ENCODE results near the gene CCDC148.

DNA sequence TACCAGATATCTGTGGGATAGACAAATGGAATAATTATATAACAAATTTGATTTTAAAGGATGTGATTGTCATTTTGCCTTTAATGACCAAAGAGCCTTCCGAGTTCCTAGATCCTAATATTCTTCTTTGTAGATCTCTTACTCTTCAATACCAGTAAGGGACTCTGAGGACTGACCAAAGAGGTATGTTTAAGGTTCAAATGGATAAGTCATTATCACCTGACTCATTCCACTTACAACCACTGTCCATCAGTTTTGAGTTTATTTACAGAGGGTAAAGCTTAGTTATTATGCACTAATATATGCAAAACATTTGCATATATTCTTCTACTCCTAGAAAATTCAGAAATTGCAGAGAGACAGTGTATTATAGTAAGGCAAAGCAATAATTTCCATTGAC lies 62.7 kb downstream of the CCDC148 start:
- TF ChIP-seq, protein P1, sequence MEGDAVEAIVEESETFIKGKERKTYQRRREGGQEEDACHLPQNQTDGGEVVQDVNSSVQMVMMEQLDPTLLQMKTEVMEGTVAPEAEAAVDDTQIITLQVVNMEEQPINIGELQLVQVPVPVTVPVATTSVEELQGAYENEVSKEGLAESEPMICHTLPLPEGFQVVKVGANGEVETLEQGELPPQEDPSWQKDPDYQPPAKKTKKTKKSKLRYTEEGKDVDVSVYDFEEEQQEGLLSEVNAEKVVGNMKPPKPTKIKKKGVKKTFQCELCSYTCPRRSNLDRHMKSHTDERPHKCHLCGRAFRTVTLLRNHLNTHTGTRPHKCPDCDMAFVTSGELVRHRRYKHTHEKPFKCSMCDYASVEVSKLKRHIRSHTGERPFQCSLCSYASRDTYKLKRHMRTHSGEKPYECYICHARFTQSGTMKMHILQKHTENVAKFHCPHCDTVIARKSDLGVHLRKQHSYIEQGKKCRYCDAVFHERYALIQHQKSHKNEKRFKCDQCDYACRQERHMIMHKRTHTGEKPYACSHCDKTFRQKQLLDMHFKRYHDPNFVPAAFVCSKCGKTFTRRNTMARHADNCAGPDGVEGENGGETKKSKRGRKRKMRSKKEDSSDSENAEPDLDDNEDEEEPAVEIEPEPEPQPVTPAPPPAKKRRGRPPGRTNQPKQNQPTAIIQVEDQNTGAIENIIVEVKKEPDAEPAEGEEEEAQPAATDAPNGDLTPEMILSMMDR (IDR thresholded peaks at IDR 0.05), result no peak
- no peak for TF ChIP-seq EZH2 (IDR thresholded peaks at IDR 0.05; ENCODE audit: borderline replicate concordance, insufficient read depth, low read depth, low read length, poor library complexity, severe bottlenecking)
